ENCODE data around the gene LYSMD2. TPM values are rescaled to one million over a fixed set of nuclear protein-coding genes. Genes with fewer than 3 reads are reported as not detected.

The LYSMD2 gene
- total RNA-seq, 1 experiment from 2014 or later: 22.5 TPM

DNA sequence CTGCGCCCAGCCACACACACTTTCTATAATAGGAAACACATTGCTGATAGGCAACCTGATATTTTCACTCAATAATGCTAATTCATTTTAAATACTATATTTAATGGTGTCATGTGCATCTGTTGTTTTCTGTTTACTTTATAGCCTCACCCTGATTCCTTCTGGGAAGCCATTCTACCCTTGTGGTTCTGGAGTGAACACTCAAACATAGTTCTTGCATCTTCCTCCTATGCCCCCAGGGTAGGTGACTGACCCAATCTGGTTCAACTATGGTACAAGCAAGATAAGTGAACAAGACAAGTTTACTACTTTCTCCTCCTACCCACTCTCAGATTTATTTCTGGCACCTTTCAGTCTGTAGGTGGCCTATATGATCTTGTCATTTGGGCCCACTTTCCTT, 60.4 kb downstream of the LYSMD2 start:
- no peak for DNase-seq (ENCODE audit: extremely low read depth, low read depth)

DNA sequence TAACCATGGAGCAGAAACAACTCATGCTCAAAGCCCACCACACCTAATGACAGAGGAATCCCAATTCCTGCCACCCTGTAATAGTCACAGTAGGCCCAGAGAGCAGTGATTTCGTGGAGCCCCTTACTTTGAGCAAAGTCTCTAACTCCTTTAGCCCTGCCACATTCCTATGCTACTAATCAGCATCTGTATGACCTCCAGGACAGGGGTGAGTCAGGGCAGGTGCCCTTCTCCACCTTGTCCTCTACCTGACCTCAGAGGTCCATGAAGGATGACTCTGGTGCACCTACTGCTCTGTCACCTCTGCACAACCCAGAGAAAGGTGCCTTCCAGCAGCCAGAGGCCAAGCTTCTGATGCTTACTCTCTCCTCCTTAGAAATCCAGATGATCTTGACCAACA, 62.2 kb downstream of the LYSMD2 start:
- DNase-seq (ENCODE audit: extremely low read depth, low read depth): no peak

Other genes with a start within 250 kb of the LYSMD2 start
- gene DMXL2, start 114.9 kb downstream of the LYSMD2 start, total RNA-seq (2014; rRNA removed; shearing (Covaris generic)): 42.3 and 48.5 TPM in 2 replicates
- not detected in 2 replicates for gene SCG3, start 56.2 kb downstream of the LYSMD2 start, total RNA-seq (2014; rRNA removed; shearing (Covaris generic))
- 0.72 TPM in 2 replicates for gene TMOD2, start 13.9 kb upstream of the LYSMD2 start, total RNA-seq (2014; rRNA removed; shearing (Covaris generic))
- 59.0 and 60.7 TPM in 2 replicates for gene TMOD3, start 92.0 kb upstream of the LYSMD2 start, total RNA-seq (2014; rRNA removed; shearing (Covaris generic))
- 61.4 and 75.9 TPM in 2 replicates for gene LEO1, start 234.1 kb upstream of the LYSMD2 start, total RNA-seq (2014; rRNA removed; shearing (Covaris generic))